Measurements from ENCODE around the gene VPS39. TPM values are rescaled to one million over a fixed set of nuclear protein-coding genes. Genes with fewer than 3 reads are reported as not detected.

VPS39 gene
- total and polyA plus RNA-seq, 7 experiments from 2014 or later: 31.8 to 115 (median 90.4) TPM

DNA sequence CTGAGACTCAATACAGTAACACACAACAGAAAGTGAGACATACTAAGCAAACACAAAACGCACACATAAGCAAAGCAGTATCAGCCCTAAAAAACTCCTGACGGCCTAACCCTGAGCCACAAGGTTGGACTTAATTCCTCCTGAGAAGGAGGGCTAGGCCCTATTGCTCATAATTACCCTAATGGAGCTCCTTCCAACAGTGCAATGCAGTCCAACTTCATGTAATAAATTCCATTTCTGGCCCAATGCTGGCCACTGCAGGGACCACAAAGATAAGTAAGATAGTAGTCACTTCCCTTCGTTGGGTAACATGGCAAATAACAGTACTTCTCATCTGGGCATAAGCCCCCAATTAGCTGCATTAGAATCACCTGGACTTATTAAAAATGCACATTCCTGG, 4.2 kb downstream of the VPS39 start:
- intact Hi-C loops (cut with micrococcal nuclease): loop anchor here in 1 of 2 donors (10.0 kb wide), 1 partner anchor 711 kb away; no protein-coding TSS in a partner anchor
- Histone ChIP-seq H3K4me3 (ENCODE audit: low read length) (no peak overlapping the region), H3K4me1 (ENCODE audit: control insufficient read depth in 2 of 2, insufficient read depth in 2 of 2, low read length in 2 of 2) (peaks cover 21 to 22% of the 10 kb centered on the region in 2 donors), H3K27ac (ENCODE audit: low read depth, low read length) (no peak overlapping the region), H3K36me3 (ENCODE audit: control insufficient read depth in 2 of 3, insufficient read depth in 3 of 3, low read length in 3 of 3) (peaks cover 8 to 13% (median 10%) of the 10 kb centered on the region in 3 experiments), H3K9me3 (ENCODE audit: control insufficient read depth in 2 of 3, low read length in 3 of 3) (no peaks in the 10 kb centered on the region), H3K27me3 (ENCODE audit: control insufficient read depth in 2 of 2, insufficient read depth in 2 of 2, low read length in 2 of 2) (no peaks in the 10 kb centered on the region)
- no peak for ATAC-seq
- H3K4me3 Mint-ChIP-seq: peak overlapping the region in 1 of 10 donors; percentile 63
- POLR2A ChIA-PET: no interaction called here
- H3K4me1 Mint-ChIP-seq: peaks cover 38 to 84% (median 65%) of the 10 kb centered on the region in 7 donors
- DNase-seq: no peak
- H3K27ac Mint-ChIP-seq: peak overlapping the region in 1 of 9 donors; percentile 51
- peaks cover 0 to 1% (median 0%) of the 10 kb centered on the region in 11 donors for H3K9me3 Mint-ChIP-seq
- H3K36me3 Mint-ChIP-seq: peaks cover 0 to 28% (median 19%) of the 10 kb centered on the region in 5 donors
- CTCF ChIA-PET: no interaction called here
- no peaks in the 10 kb centered on the region for H3K27me3 Mint-ChIP-seq

DNA sequence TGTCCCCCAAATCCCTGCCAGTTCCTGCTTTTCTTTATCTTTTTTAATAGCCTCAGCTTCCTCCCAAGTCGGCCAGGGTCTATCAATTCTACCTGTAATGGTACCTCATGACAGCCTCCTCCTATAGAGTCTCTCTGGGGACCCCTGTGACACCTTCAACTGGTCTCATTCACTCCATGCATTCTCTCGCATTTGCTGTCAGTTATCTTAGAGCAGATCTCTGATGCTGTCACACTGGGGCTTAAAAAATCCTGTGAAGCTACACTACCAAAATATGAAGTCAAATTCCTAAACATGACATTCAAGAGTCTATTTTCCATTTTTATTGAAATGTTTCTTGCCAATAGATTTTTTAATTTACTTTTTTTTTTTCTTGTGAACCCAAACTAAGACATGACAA, 5.5 kb downstream of the VPS39 start:
- no peak for DNase-seq
- peaks cover 0 to 34% (median 26%) of the 10 kb centered on the region in 5 donors for H3K36me3 Mint-ChIP-seq
- peaks cover 37 to 76% (median 62%) of the 10 kb centered on the region in 7 donors for H3K4me1 Mint-ChIP-seq
- H3K27me3 Mint-ChIP-seq: no peaks in the 10 kb centered on the region
- intact Hi-C loops (cut with micrococcal nuclease): loop anchor here in 1 of 2 donors (10.0 kb wide), 1 partner anchor 712 kb away; no protein-coding TSS in a partner anchor
- peak overlapping the region in 4 of 9 donors; percentile 3 to 36 (median 21) for H3K27ac Mint-ChIP-seq
- Histone ChIP-seq H3K4me3 (ENCODE audit: low read length) (no peak overlapping the region), H3K27me3 (ENCODE audit: control insufficient read depth in 2 of 2, insufficient read depth in 2 of 2, low read length in 2 of 2) (no peaks in the 10 kb centered on the region), H3K9me3 (ENCODE audit: control insufficient read depth in 2 of 3, low read length in 3 of 3) (no peaks in the 10 kb centered on the region), H3K4me1 (ENCODE audit: control insufficient read depth in 2 of 2, insufficient read depth in 2 of 2, low read length in 2 of 2) (peaks cover 16 to 22% of the 10 kb centered on the region in 2 donors), H3K36me3 (ENCODE audit: control insufficient read depth in 2 of 3, insufficient read depth in 3 of 3, low read length in 3 of 3) (peaks cover 8 to 18% (median 16%) of the 10 kb centered on the region in 3 experiments), H3K27ac (ENCODE audit: low read depth, low read length) (no peak overlapping the region)
- peak overlapping the region in 3 of 10 donors; percentile 5 to 46 (median 6) for H3K4me3 Mint-ChIP-seq
- ATAC-seq: no peak
- peaks cover 0 to 1% (median 0%) of the 10 kb centered on the region in 11 donors for H3K9me3 Mint-ChIP-seq
- ChIA-PET POLR2A (no interaction called here), CTCF (no interaction called here)

DNA sequence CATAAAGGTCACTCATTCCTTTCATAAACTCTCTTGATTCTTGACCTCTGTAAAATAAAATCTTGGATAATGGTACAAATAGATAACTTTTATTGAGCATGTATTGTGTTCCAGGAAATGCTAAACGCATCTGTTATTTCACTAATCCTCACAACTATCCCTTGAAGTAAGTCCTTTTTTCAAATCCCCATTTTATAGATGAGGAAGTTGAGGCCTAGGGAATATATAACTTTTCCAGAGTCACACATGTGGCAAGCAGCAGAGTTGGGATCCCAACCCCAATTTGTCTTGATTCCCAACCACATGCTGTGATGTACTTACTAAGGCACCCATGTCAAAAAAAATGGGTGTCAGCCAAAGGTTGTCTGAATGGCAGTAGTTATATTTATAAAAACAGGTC, 6.3 kb downstream of the VPS39 start:
- Mint-ChIP-seq H3K4me1 (peaks cover 29 to 68% (median 53%) of the 10 kb centered on the region in 7 donors), H3K27me3 (no peaks in the 10 kb centered on the region), H3K4me3 (no peak overlapping the region), H3K36me3 (peaks cover 0 to 40% (median 29%) of the 10 kb centered on the region in 5 donors), H3K27ac (no peak overlapping the region), H3K9me3 (peaks cover 0 to 3% (median 0%) of the 10 kb centered on the region in 11 donors)
- no peak for ATAC-seq
- intact Hi-C loops (cut with micrococcal nuclease): loop anchor here in 1 of 2 donors (10.0 kb wide), 1 partner anchor 713 kb away; no protein-coding TSS in a partner anchor
- POLR2A ChIA-PET: interaction anchor here (1.1 kb wide), 1 partner anchor 8 kb away, joined by 3 read pairs; no protein-coding TSS in a partner anchor
- Histone ChIP-seq H3K27ac (ENCODE audit: low read depth, low read length) (no peak overlapping the region), H3K4me3 (ENCODE audit: low read length) (no peak overlapping the region), H3K27me3 (ENCODE audit: control insufficient read depth in 2 of 2, insufficient read depth in 2 of 2, low read length in 2 of 2) (no peaks in the 10 kb centered on the region), H3K9me3 (ENCODE audit: control insufficient read depth in 2 of 3, low read length in 3 of 3) (no peaks in the 10 kb centered on the region), H3K36me3 (ENCODE audit: control insufficient read depth in 2 of 3, insufficient read depth in 3 of 3, low read length in 3 of 3) (peaks cover 8 to 22% (median 20%) of the 10 kb centered on the region in 3 experiments), H3K4me1 (ENCODE audit: control insufficient read depth in 2 of 2, insufficient read depth in 2 of 2, low read length in 2 of 2) (peaks cover 7 to 15% of the 10 kb centered on the region in 2 donors)
- no peak for DNase-seq
- CTCF ChIA-PET: no interaction called here

DNA sequence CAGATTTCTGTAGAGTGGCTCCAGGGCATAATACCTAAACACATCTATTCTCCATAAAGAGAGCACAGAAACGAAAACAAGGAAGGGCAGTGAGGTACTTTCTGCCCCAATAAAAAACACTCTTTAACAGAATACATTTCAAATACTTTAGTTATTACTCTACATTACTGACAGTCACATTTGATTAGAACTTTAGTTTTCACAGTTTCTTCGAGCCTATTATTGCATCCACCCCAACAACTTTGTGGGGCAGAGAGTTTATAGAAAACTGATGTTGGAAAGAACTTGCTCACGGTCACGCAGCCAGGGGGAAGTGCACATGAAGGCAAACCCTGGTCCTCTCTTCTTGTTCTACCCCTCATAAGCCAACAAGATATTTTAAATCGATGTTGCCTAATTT, 9.0 kb downstream of the VPS39 start:
- POLR2A ChIA-PET: no interaction called here
- peaks cover 8 to 31% (median 20%) of the 10 kb centered on the region in 3 experiments for H3K36me3 ChIP-seq (ENCODE audit: control insufficient read depth in 2 of 3, insufficient read depth in 3 of 3, low read length in 3 of 3)
- peaks cover 0 to 3% of the 10 kb centered on the region in 2 donors for H3K4me1 ChIP-seq (ENCODE audit: control insufficient read depth in 2 of 2, insufficient read depth in 2 of 2, low read length in 2 of 2)
- no peak overlapping the region for H3K4me3 ChIP-seq (ENCODE audit: low read length)
- H3K27ac Mint-ChIP-seq: no peak overlapping the region
- no peaks in the 10 kb centered on the region for H3K9me3 ChIP-seq (ENCODE audit: control insufficient read depth in 2 of 3, low read length in 3 of 3)
- H3K4me1 Mint-ChIP-seq: peaks cover 10 to 46% (median 35%) of the 10 kb centered on the region in 7 donors
- intact Hi-C loops (cut with micrococcal nuclease): no loop called here
- H3K27ac ChIP-seq (ENCODE audit: low read depth, low read length): no peak overlapping the region
- no peaks in the 10 kb centered on the region for H3K27me3 ChIP-seq (ENCODE audit: control insufficient read depth in 2 of 2, insufficient read depth in 2 of 2, low read length in 2 of 2)
- peaks cover 0 to 9% (median 0%) of the 10 kb centered on the region in 11 donors for H3K9me3 Mint-ChIP-seq
- H3K4me3 Mint-ChIP-seq: no peak overlapping the region
- CTCF ChIA-PET: no interaction called here
- ATAC-seq (no peak), DNase-seq (no peak)
- peaks cover 0 to 54% (median 38%) of the 10 kb centered on the region in 5 donors for H3K36me3 Mint-ChIP-seq
- H3K27me3 Mint-ChIP-seq: no peaks in the 10 kb centered on the region

DNA sequence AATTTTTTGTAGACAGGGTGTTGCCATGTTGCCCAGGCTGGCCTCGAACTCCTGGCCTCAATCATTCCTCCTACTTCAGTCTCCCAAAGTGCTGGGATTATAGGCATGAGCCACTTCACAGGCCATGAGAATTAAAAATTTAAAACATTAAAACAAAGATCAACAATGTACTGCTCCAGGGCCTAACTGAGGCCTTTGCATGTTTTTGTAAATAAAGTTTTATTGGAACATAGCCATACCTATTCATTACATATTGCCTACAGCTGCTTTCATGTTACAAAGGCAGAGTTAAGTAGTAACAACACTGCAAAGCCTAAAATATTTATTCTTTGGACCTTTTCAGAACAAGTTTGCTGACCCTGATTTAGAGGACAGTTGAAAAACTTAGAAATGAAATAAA, 9.6 kb downstream of the VPS39 start:
- no peak overlapping the region for H3K27ac ChIP-seq (ENCODE audit: low read depth, low read length)
- Mint-ChIP-seq H3K27ac (no peak overlapping the region), H3K9me3 (peaks cover 0 to 9% (median 0%) of the 10 kb centered on the region in 11 donors), H3K27me3 (no peaks in the 10 kb centered on the region), H3K4me1 (peaks cover 6 to 44% (median 33%) of the 10 kb centered on the region in 7 donors), H3K36me3 (peaks cover 0 to 54% (median 38%) of the 10 kb centered on the region in 5 donors), H3K4me3 (no peak overlapping the region)
- no peaks in the 10 kb centered on the region for H3K27me3 ChIP-seq (ENCODE audit: control insufficient read depth in 2 of 2, insufficient read depth in 2 of 2, low read length in 2 of 2)
- no peaks in the 10 kb centered on the region for H3K9me3 ChIP-seq (ENCODE audit: control insufficient read depth in 2 of 3, low read length in 3 of 3)
- peaks cover 0 to 3% of the 10 kb centered on the region in 2 donors for H3K4me1 ChIP-seq (ENCODE audit: control insufficient read depth in 2 of 2, insufficient read depth in 2 of 2, low read length in 2 of 2)
- CTCF ChIA-PET: no interaction called here
- DNase-seq (no peak), ATAC-seq (no peak)
- intact Hi-C loops (cut with micrococcal nuclease): no loop called here
- no peak overlapping the region for H3K4me3 ChIP-seq (ENCODE audit: low read length)
- POLR2A ChIA-PET: no interaction called here
- H3K36me3 ChIP-seq (ENCODE audit: control insufficient read depth in 2 of 3, insufficient read depth in 3 of 3, low read length in 3 of 3): peaks cover 8 to 31% (median 20%) of the 10 kb centered on the region in 3 experiments

DNA sequence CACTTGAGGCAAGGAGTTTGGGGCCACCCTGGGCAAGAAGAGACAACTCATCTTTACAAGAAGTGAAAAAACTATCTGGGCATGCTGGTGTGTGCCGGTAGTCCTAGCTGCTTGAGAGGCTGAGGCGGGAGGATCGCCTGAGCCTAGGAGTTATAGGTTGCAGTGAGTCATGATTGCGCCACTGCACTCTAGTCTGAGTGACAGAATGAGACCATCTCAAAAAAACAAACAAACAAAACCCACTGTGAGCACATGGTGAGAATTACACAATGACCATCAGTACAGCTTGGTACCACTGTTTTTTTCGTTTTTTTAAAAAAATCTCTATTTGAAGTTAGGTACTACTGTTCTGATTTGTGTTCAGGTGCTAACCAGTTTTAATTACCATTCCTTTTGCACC, 13.6 kb downstream of the VPS39 start:
- Histone ChIP-seq H3K9me3 (ENCODE audit: control insufficient read depth in 2 of 3, low read length in 3 of 3) (no peaks in the 10 kb centered on the region), H3K27me3 (ENCODE audit: control insufficient read depth in 2 of 2, insufficient read depth in 2 of 2, low read length in 2 of 2) (no peaks in the 10 kb centered on the region), H3K36me3 (ENCODE audit: control insufficient read depth in 2 of 3, insufficient read depth in 3 of 3, low read length in 3 of 3) (peaks cover 6 to 54% (median 16%) of the 10 kb centered on the region in 3 experiments), H3K4me1 (ENCODE audit: control insufficient read depth in 2 of 2, insufficient read depth in 2 of 2, low read length in 2 of 2) (no peaks in the 10 kb centered on the region), H3K4me3 (ENCODE audit: low read length) (no peak overlapping the region), H3K27ac (ENCODE audit: low read depth, low read length) (no peak overlapping the region)
- ATAC-seq (no peak), DNase-seq (no peak)
- CTCF ChIA-PET: no interaction called here
- peaks cover 5 to 31% (median 23%) of the 10 kb centered on the region in 7 donors for H3K4me1 Mint-ChIP-seq
- no peak overlapping the region for H3K4me3 Mint-ChIP-seq
- POLR2A ChIA-PET: interaction anchor here (0.6 kb wide), 2 partner anchors 18 to 488 kb away, joined by 3 read pairs; no protein-coding TSS in a partner anchor
- peak overlapping the region in 1 of 9 donors; percentile 41 for H3K27ac Mint-ChIP-seq
- peaks cover 6 to 51% (median 40%) of the 10 kb centered on the region in 5 donors for H3K36me3 Mint-ChIP-seq
- H3K27me3 Mint-ChIP-seq: no peaks in the 10 kb centered on the region
- peaks cover 0 to 9% (median 0%) of the 10 kb centered on the region in 11 donors for H3K9me3 Mint-ChIP-seq
- intact Hi-C loops (cut with micrococcal nuclease): no loop called here

DNA sequence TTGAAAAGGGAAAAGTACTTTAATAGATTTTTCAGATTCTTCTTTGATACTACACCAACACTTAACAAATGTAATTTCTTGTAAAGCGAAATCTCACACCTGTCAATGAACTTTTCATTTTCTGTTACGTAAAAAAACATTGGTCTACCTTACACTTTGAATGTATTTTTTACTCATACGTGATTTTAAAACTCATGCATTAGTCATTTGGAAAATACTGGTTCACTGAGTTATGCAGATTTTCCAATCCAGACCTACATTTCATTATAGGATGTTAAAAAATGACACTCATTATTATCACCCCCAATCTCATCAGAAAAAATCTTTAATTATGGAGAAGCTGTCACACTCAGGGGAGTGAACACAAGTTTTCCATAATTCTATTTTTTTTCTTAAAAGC, 14.7 kb downstream of the VPS39 start:
- CTCF ChIA-PET: no interaction called here
- Mint-ChIP-seq H3K4me1 (peaks cover 3 to 33% (median 20%) of the 10 kb centered on the region in 7 donors), H3K9me3 (peaks cover 0 to 9% (median 0%) of the 10 kb centered on the region in 11 donors), H3K27ac (peak overlapping the region in 5 of 9 donors; percentile 23 to 72 (median 51)), H3K4me3 (no peak overlapping the region), H3K36me3 (peaks cover 6 to 50% (median 30%) of the 10 kb centered on the region in 5 donors), H3K27me3 (no peaks in the 10 kb centered on the region)
- no peak overlapping the region for H3K27ac ChIP-seq (ENCODE audit: low read depth, low read length)
- peaks cover 6 to 53% (median 7%) of the 10 kb centered on the region in 3 experiments for H3K36me3 ChIP-seq (ENCODE audit: control insufficient read depth in 2 of 3, insufficient read depth in 3 of 3, low read length in 3 of 3)
- no peak for ATAC-seq
- no peaks in the 10 kb centered on the region for H3K9me3 ChIP-seq (ENCODE audit: control insufficient read depth in 2 of 3, low read length in 3 of 3)
- no peak for DNase-seq
- POLR2A ChIA-PET: no interaction called here
- intact Hi-C loops (cut with micrococcal nuclease): no loop called here
- no peaks in the 10 kb centered on the region for H3K4me1 ChIP-seq (ENCODE audit: control insufficient read depth in 2 of 2, insufficient read depth in 2 of 2, low read length in 2 of 2)
- H3K4me3 ChIP-seq (ENCODE audit: low read length): no peak overlapping the region
- H3K27me3 ChIP-seq (ENCODE audit: control insufficient read depth in 2 of 2, insufficient read depth in 2 of 2, low read length in 2 of 2): no peaks in the 10 kb centered on the region

Data from naive thymus-derived CD4-positive, alpha-beta T cell (primary cell).